WERI-Rb-1 (cell line): ENCODE data around the gene UVRAG.

Source experiments
- DNase-seq: peaks from one replicate; pipeline ENCODE4 v3.0.0-alpha.2; 2020
- H3K27ac ChIP-seq: fragments of 250-450 bp; sonication (Bioruptor Pico); 2 replicates; pipeline ENCODE4 v1.5.1; 2020; ENCODE audit warnings: mild to moderate bottlenecking, moderate library complexity
- H3K27me3 ChIP-seq: fragments of 250-450 bp; sonication (Bioruptor Pico); 2 replicates; pipeline ENCODE4 v1.5.1; 2021; ENCODE audit warnings: mild to moderate bottlenecking, low read depth, moderate library complexity; ENCODE audit not compliant: insufficient read depth, severe bottlenecking
- H3K36me3 ChIP-seq: fragments of 250-450 bp; sonication (Bioruptor Pico); 2 replicates; pipeline ENCODE4 v1.5.1; 2020; ENCODE audit warnings: mild to moderate bottlenecking, moderate library complexity
- H3K4me3 ChIP-seq: 2 replicates; pipeline ENCODE4 v1.5.1; 2011; ENCODE audit warnings: low read depth, mild to moderate bottlenecking, control low read depth, low read length
- H3K9me3 ChIP-seq: fragments of 250-450 bp; sonication (Bioruptor Pico); 2 replicates; pipeline ENCODE4 v1.5.1; 2021; ENCODE audit warnings: mild to moderate bottlenecking, moderate library complexity; ENCODE audit not compliant: severe bottlenecking
- CTCF ChIP-seq: IDR thresholded peaks from 2 replicates; pipeline ENCODE4 v1.5.1; 2011; ENCODE audit warnings: low read depth, mild to moderate bottlenecking, control low read depth, inconsistent platforms, low read length

The UVRAG gene

GRCh38 chr11:76172583-76172982 lies 357.6 kb downstream of the UVRAG start:
- Histone ChIP-seq H3K27me3 (no peaks in the 10 kb centered on the region), H3K9me3 (no peaks in the 10 kb centered on the region), H3K4me3 (no peak overlapping the region), H3K36me3 (no peaks in the 10 kb centered on the region), H3K27ac (peak overlapping the region; percentile 42)
- TF ChIP-seq CTCF: no peak
- peak; percentile 86 for DNase-seq

- Histone ChIP-seq H3K36me3 (no peaks in the 10 kb centered on the region), H3K27ac (no peak overlapping the region), H3K9me3 (no peaks in the 10 kb centered on the region), H3K27me3 (no peaks in the 10 kb centered on the region), H3K4me3 (no peak overlapping the region)
- no peak for DNase-seq
- TF ChIP-seq CTCF: no peak
Observed at GRCh38 chr11:76173663-76174062, 358.7 kb downstream of the UVRAG start.

- H3K4me3 ChIP-seq: no peak overlapping the region
- H3K36me3 ChIP-seq: no peaks in the 10 kb centered on the region
- no peak for DNase-seq
- H3K27me3 ChIP-seq: no peaks in the 10 kb centered on the region
- no peak overlapping the region for H3K27ac ChIP-seq
- no peaks in the 10 kb centered on the region for H3K9me3 ChIP-seq
- no peak for TF ChIP-seq CTCF
Observed at GRCh38 chr11:76174330-76174729, 359.3 kb downstream of the UVRAG start.

- no peak for TF ChIP-seq CTCF
- no peaks in the 10 kb centered on the region for H3K27me3 ChIP-seq
- H3K36me3 ChIP-seq: no peaks in the 10 kb centered on the region
- no peaks in the 10 kb centered on the region for H3K9me3 ChIP-seq
- no peak overlapping the region for H3K27ac ChIP-seq
- DNase-seq: no peak
- H3K4me3 ChIP-seq: no peak overlapping the region
Observed at GRCh38 chr11:76175783-76176182, 360.8 kb downstream of the UVRAG start.

GRCh38 chr11:76176463-76176862 lies 361.5 kb downstream of the UVRAG start:
- no peaks in the 10 kb centered on the region for H3K27me3 ChIP-seq
- H3K4me3 ChIP-seq: no peak overlapping the region
- H3K9me3 ChIP-seq: no peaks in the 10 kb centered on the region
- no peak for TF ChIP-seq CTCF
- DNase-seq: no peak
- no peaks in the 10 kb centered on the region for H3K36me3 ChIP-seq
- no peak overlapping the region for H3K27ac ChIP-seq

GRCh38 chr11:76177250-76177686 lies 362.3 kb downstream of the UVRAG start:
- Histone ChIP-seq H3K36me3 (no peaks in the 10 kb centered on the region), H3K27ac (no peak overlapping the region), H3K9me3 (no peaks in the 10 kb centered on the region), H3K4me3 (no peak overlapping the region), H3K27me3 (no peaks in the 10 kb centered on the region)
- no peak for TF ChIP-seq CTCF
- DNase-seq: no peak
